PFSK-1 (cell line): ENCODE data around the gene SRGAP3.

Experiments
- FOXP2 ChIP-seq: optimal IDR thresholded peaks from 2 replicates; pipeline ENCODE3; 2011; ENCODE audit warnings: borderline replicate concordance, control low read depth, inconsistent platforms; ENCODE audit not compliant: insufficient read depth; ENCODE audit errors: extremely low read length, extremely low read depth
- POLR2AphosphoS5 ChIP-seq: IDR thresholded peaks from 2 replicates; pipeline ENCODE4 v1.6.1; 2012; ENCODE audit warnings: low read depth, mild to moderate bottlenecking, control low read depth, low read length, moderate library complexity
- SIN3A ChIP-seq: IDR thresholded peaks from 2 replicates; pipeline ENCODE4 v1.6.1; 2012; ENCODE audit warnings: mild to moderate bottlenecking, low read length, moderate library complexity, borderline replicate concordance; ENCODE audit not compliant: insufficient read depth
- TAF1 ChIP-seq: IDR thresholded peaks from 2 replicates; pipeline ENCODE4 v1.6.1; 2012; ENCODE audit warnings: low read length, control low read depth, borderline replicate concordance; ENCODE audit not compliant: insufficient read depth
- TF ChIP-seq, protein P1 (sequence below), 2 experiments: IDR thresholded peaks; 2 replicates each; pipeline versions ENCODE4 v1.6.1 to v1.8.0; 2011 to 2012; ENCODE audit warnings: low read depth in 2 of 2, low read length in 2 of 2, control low read depth in 1 of 2, inconsistent platforms in 1 of 2, mild to moderate bottlenecking in 1 of 2, moderate library complexity in 1 of 2; ENCODE audit not compliant: insufficient read depth in 1 of 2

Gene SRGAP3

GRCh38 chr3:9161811-9162210 lies 87.6 kb downstream of the SRGAP3 start:
- no peak for TF ChIP-seq SIN3A
- TF ChIP-seq TAF1, result no peak
- TF ChIP-seq POLR2AphosphoS5, result no peak
- no peak for TF ChIP-seq FOXP2
- TF ChIP-seq, protein P1, sequence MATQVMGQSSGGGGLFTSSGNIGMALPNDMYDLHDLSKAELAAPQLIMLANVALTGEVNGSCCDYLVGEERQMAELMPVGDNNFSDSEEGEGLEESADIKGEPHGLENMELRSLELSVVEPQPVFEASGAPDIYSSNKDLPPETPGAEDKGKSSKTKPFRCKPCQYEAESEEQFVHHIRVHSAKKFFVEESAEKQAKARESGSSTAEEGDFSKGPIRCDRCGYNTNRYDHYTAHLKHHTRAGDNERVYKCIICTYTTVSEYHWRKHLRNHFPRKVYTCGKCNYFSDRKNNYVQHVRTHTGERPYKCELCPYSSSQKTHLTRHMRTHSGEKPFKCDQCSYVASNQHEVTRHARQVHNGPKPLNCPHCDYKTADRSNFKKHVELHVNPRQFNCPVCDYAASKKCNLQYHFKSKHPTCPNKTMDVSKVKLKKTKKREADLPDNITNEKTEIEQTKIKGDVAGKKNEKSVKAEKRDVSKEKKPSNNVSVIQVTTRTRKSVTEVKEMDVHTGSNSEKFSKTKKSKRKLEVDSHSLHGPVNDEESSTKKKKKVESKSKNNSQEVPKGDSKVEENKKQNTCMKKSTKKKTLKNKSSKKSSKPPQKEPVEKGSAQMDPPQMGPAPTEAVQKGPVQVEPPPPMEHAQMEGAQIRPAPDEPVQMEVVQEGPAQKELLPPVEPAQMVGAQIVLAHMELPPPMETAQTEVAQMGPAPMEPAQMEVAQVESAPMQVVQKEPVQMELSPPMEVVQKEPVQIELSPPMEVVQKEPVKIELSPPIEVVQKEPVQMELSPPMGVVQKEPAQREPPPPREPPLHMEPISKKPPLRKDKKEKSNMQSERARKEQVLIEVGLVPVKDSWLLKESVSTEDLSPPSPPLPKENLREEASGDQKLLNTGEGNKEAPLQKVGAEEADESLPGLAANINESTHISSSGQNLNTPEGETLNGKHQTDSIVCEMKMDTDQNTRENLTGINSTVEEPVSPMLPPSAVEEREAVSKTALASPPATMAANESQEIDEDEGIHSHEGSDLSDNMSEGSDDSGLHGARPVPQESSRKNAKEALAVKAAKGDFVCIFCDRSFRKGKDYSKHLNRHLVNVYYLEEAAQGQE (IDR thresholded peaks at IDR 0.05; ENCODE audit: insufficient read depth in 1 of 2, low read depth in 2 of 2, low read length in 2 of 2), result no peak

GRCh38 chr3:9161298-9161697 lies 88.1 kb downstream of the SRGAP3 start:
- TF ChIP-seq TAF1 (no peak), FOXP2 (no peak), SIN3A (no peak), POLR2AphosphoS5 (no peak)
- TF ChIP-seq, protein P1 (IDR thresholded peaks at IDR 0.05; ENCODE audit: insufficient read depth in 1 of 2, low read depth in 2 of 2, low read length in 2 of 2), result no peak

- TF ChIP-seq FOXP2, result no peak
- TF ChIP-seq, protein P1 (IDR thresholded peaks at IDR 0.05; ENCODE audit: insufficient read depth in 1 of 2, low read depth in 2 of 2, low read length in 2 of 2), result no peak
- no peak for TF ChIP-seq TAF1
- TF ChIP-seq SIN3A, result no peak
- no peak for TF ChIP-seq POLR2AphosphoS5
These were observed 90.4 kb downstream of the SRGAP3 start for GRCh38 chr3:9158865-9159630.

- TF ChIP-seq, protein P1 (IDR thresholded peaks at IDR 0.05; ENCODE audit: insufficient read depth in 1 of 2, low read depth in 2 of 2, low read length in 2 of 2), result no peak
- TF ChIP-seq SIN3A (no peak), POLR2AphosphoS5 (no peak), TAF1 (no peak)
These were observed 91.6 kb downstream of the SRGAP3 start for GRCh38 chr3:9157651-9158362.
